Measurements from ENCODE around the gene PCDH15.
"Not testable (repeated sequence)": the region's sequence is repeated elsewhere in the genome, so short reads cannot be mapped to it uniquely, and the experiment has no call there.

The PCDH15 gene

GRCh38 chr10:53983431-53983830 lies 817.6 kb downstream of the PCDH15 start:
- Histone ChIP-seq H3K4me1 (no peaks in the 10 kb centered on the region), H3K4me3 (no peak overlapping the region), H3K36me3 (replicated peaks) (no peaks in the 10 kb centered on the region), H3K9me3 (no peaks in the 10 kb centered on the region), H3K27me3 (ENCODE audit: low read depth) (no peaks in the 10 kb centered on the region)
- in situ Hi-C loops (cut with MboI; ENCODE audit: low sequenced_read_pairs) = no loop called here
- DNase-seq (ENCODE audit: low spot score in 2 of 2) = no peak

- Histone ChIP-seq H3K9me3 (no peaks in the 10 kb centered on the region), H3K4me3 (no peak overlapping the region), H3K27me3 (ENCODE audit: low read depth) (no peaks in the 10 kb centered on the region), H3K36me3 (replicated peaks) (no peaks in the 10 kb centered on the region), H3K4me1 (no peaks in the 10 kb centered on the region)
- in situ Hi-C loops (cut with MboI; ENCODE audit: low sequenced_read_pairs) = no loop called here
- no peak for DNase-seq (ENCODE audit: low spot score in 2 of 2)
These were observed 820.8 kb downstream of the PCDH15 start for GRCh38 chr10:53980210-53980609.

GRCh38 chr10:53978301-53978700 lies 822.7 kb downstream of the PCDH15 start:
- in situ Hi-C loops (cut with MboI; ENCODE audit: low sequenced_read_pairs) = no loop called here
- no peak overlapping the region for H3K4me3 ChIP-seq
- H3K4me1 ChIP-seq = no peaks in the 10 kb centered on the region
- no peaks in the 10 kb centered on the region for H3K27me3 ChIP-seq (ENCODE audit: low read depth)
- no peaks in the 10 kb centered on the region for H3K9me3 ChIP-seq
- DNase-seq (ENCODE audit: low spot score in 2 of 2) = no peak
- no peaks in the 10 kb centered on the region for H3K36me3 ChIP-seq (replicated peaks)

GRCh38 chr10:53977267-53977666 lies 823.8 kb downstream of the PCDH15 start:
- Histone ChIP-seq H3K27me3 (ENCODE audit: low read depth) (no peaks in the 10 kb centered on the region), H3K4me1 (no peaks in the 10 kb centered on the region), H3K4me3 (no peak overlapping the region), H3K36me3 (replicated peaks) (no peaks in the 10 kb centered on the region), H3K9me3 (no peaks in the 10 kb centered on the region)
- in situ Hi-C loops (cut with MboI; ENCODE audit: low sequenced_read_pairs) = no loop called here
- DNase-seq (ENCODE audit: low spot score in 2 of 2) = no peak

GRCh38 chr10:53957401-53957800 lies 843.6 kb downstream of the PCDH15 start:
- no peaks in the 10 kb centered on the region for H3K36me3 ChIP-seq (replicated peaks)
- no peaks in the 10 kb centered on the region for H3K27me3 ChIP-seq (ENCODE audit: low read depth)
- no peaks in the 10 kb centered on the region for H3K9me3 ChIP-seq
- in situ Hi-C loops (cut with MboI; ENCODE audit: low sequenced_read_pairs) = no loop called here
- no peak for DNase-seq (ENCODE audit: low spot score in 2 of 2)
- no peaks in the 10 kb centered on the region for H3K4me1 ChIP-seq
- H3K4me3 ChIP-seq = no peak overlapping the region

GRCh38 chr10:53955091-53955490 lies 845.9 kb downstream of the PCDH15 start:
- Histone ChIP-seq H3K4me3 (no peak overlapping the region), H3K36me3 (replicated peaks) (no peaks in the 10 kb centered on the region), H3K4me1 (no peaks in the 10 kb centered on the region), H3K27me3 (ENCODE audit: low read depth) (no peaks in the 10 kb centered on the region), H3K9me3 (no peaks in the 10 kb centered on the region)
- in situ Hi-C loops (cut with MboI; ENCODE audit: low sequenced_read_pairs) = no loop called here
- DNase-seq (ENCODE audit: low spot score in 2 of 2) = no peak

GRCh38 chr10:53952698-53953630 lies 848.1 kb downstream of the PCDH15 start:
- DNase-seq (ENCODE audit: low spot score in 2 of 2) = no peak
- H3K4me1 ChIP-seq = no peaks in the 10 kb centered on the region
- no peaks in the 10 kb centered on the region for H3K9me3 ChIP-seq
- H3K27me3 ChIP-seq (ENCODE audit: low read depth) = no peaks in the 10 kb centered on the region
- H3K36me3 ChIP-seq (replicated peaks) = no peaks in the 10 kb centered on the region
- in situ Hi-C loops (cut with MboI; ENCODE audit: low sequenced_read_pairs) = no loop called here
- H3K4me3 ChIP-seq = no peak overlapping the region

- Histone ChIP-seq H3K36me3 (replicated peaks) (no peaks in the 10 kb centered on the region), H3K9me3 (no peaks in the 10 kb centered on the region), H3K4me1 (no peaks in the 10 kb centered on the region), H3K27me3 (ENCODE audit: low read depth) (no peaks in the 10 kb centered on the region), H3K4me3 (no peak overlapping the region)
- in situ Hi-C loops (cut with MboI; ENCODE audit: low sequenced_read_pairs) = no loop called here
- no peak for DNase-seq (ENCODE audit: low spot score in 2 of 2)
These were observed 861.4 kb downstream of the PCDH15 start for GRCh38 chr10:53939654-53940053.

- Histone ChIP-seq H3K4me3 (no peak overlapping the region), H3K9me3 (no peaks in the 10 kb centered on the region), H3K4me1 (no peaks in the 10 kb centered on the region), H3K27me3 (ENCODE audit: low read depth) (no peaks in the 10 kb centered on the region), H3K36me3 (replicated peaks) (no peaks in the 10 kb centered on the region)
- no peak for DNase-seq (ENCODE audit: low spot score in 2 of 2)
- in situ Hi-C loops (cut with MboI; ENCODE audit: low sequenced_read_pairs) = no loop called here
These were observed 870.4 kb downstream of the PCDH15 start for GRCh38 chr10:53930648-53931047.

GRCh38 chr10:53924051-53924700 lies 876.9 kb downstream of the PCDH15 start:
- DNase-seq (ENCODE audit: low spot score in 2 of 2); H3K9me3 ChIP-seq; H3K36me3 ChIP-seq (replicated peaks); in situ Hi-C loops (cut with MboI; ENCODE audit: low sequenced_read_pairs); H3K4me1 ChIP-seq; H3K4me3 ChIP-seq; H3K27me3 ChIP-seq (ENCODE audit: low read depth): not testable (repeated sequence)

- no peaks in the 10 kb centered on the region for H3K27me3 ChIP-seq (ENCODE audit: low read depth)
- in situ Hi-C loops (cut with MboI; ENCODE audit: low sequenced_read_pairs) = no loop called here
- H3K4me1 ChIP-seq = no peaks in the 10 kb centered on the region
- no peak for DNase-seq (ENCODE audit: low spot score in 2 of 2)
- H3K4me3 ChIP-seq = no peak overlapping the region
- no peaks in the 10 kb centered on the region for H3K9me3 ChIP-seq
- no peaks in the 10 kb centered on the region for H3K36me3 ChIP-seq (replicated peaks)
These were observed 882.3 kb downstream of the PCDH15 start for GRCh38 chr10:53918755-53919154.

GRCh38 chr10:53909791-53910190 lies 891.2 kb downstream of the PCDH15 start:
- H3K27me3 ChIP-seq (ENCODE audit: low read depth) = no peaks in the 10 kb centered on the region
- no peak for DNase-seq (ENCODE audit: low spot score in 2 of 2)
- no peak overlapping the region for H3K4me3 ChIP-seq
- no peaks in the 10 kb centered on the region for H3K4me1 ChIP-seq
- no peaks in the 10 kb centered on the region for H3K36me3 ChIP-seq (replicated peaks)
- in situ Hi-C loops (cut with MboI; ENCODE audit: low sequenced_read_pairs) = no loop called here
- no peaks in the 10 kb centered on the region for H3K9me3 ChIP-seq

GRCh38 chr10:53904506-53905241 lies 896.4 kb downstream of the PCDH15 start:
- in situ Hi-C loops (cut with MboI; ENCODE audit: low sequenced_read_pairs) = no loop called here
- Histone ChIP-seq H3K36me3 (replicated peaks) (no peaks in the 10 kb centered on the region), H3K9me3 (no peaks in the 10 kb centered on the region), H3K4me1 (no peaks in the 10 kb centered on the region), H3K4me3 (no peak overlapping the region), H3K27me3 (ENCODE audit: low read depth) (no peaks in the 10 kb centered on the region)
- DNase-seq (ENCODE audit: low spot score in 2 of 2) = no peak

- DNase-seq (ENCODE audit: low spot score in 2 of 2) = no peak
- Histone ChIP-seq H3K4me1 (no peaks in the 10 kb centered on the region), H3K4me3 (no peak overlapping the region), H3K27me3 (ENCODE audit: low read depth) (no peaks in the 10 kb centered on the region), H3K36me3 (replicated peaks) (no peaks in the 10 kb centered on the region), H3K9me3 (no peaks in the 10 kb centered on the region)
- in situ Hi-C loops (cut with MboI; ENCODE audit: low sequenced_read_pairs) = no loop called here
These were observed 897.3 kb downstream of the PCDH15 start for GRCh38 chr10:53903756-53904155.

Data from HAP-1 (cell line).